Measurements from ENCODE around the gene ZNG1B. TPM values are rescaled to one million over a fixed set of nuclear protein-coding genes. Genes with fewer than 3 reads are reported as not detected.
"Not testable (repeated sequence)": the region's sequence is repeated elsewhere in the genome, so short reads cannot be mapped to it uniquely, and the experiment has no call there.

The ZNG1B gene
- total and polyA plus RNA-seq, 9 donors = 31.6 to 50.8 (median 37.1) TPM

GRCh38 chr2:113520837-113521236 is 83.3 kb downstream of the ZNG1B start:
- DNase-seq; H3K4me1 ChIP-seq (ENCODE audit: control insufficient read depth, insufficient read depth, low read length); H3K9me3 ChIP-seq (replicated peaks; ENCODE audit: control insufficient read depth, low read depth, low read length); H3K4me3 ChIP-seq (ENCODE audit: low read length); H3K27me3 ChIP-seq (ENCODE audit: control insufficient read depth, insufficient read depth, low read length); H3K27ac ChIP-seq (ENCODE audit: low read length); H3K36me3 ChIP-seq (ENCODE audit: control insufficient read depth, insufficient read depth, low read length): not testable (repeated sequence)
- 64% methylated on average over 6 of the region's 6 CpGs for WGBS (ENCODE audit: insufficient coverage)

DNA sequence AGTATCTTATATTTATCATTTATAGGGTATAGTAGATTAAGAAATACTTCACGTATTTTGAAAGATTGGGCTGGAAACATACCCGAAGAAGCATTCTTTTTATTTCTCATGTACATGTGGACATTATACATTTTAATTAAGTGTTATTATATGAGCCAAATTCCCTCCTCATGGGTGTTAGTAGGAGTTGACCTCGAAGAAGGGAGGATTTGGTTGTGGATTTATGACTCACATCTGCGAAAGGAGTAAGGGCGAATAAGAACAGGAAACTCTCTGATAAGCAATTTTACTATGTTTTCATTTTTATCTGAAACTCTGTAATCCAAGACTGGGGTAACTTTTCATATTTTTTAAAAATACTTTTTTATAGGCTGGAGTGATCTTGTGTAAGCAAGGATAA is 84.0 kb downstream of the ZNG1B start:
- not testable (repeated sequence) for H3K27ac ChIP-seq (ENCODE audit: low read length); H3K27me3 ChIP-seq (ENCODE audit: control insufficient read depth, insufficient read depth, low read length); DNase-seq; H3K4me3 ChIP-seq (ENCODE audit: low read length); H3K9me3 ChIP-seq (replicated peaks; ENCODE audit: control insufficient read depth, low read depth, low read length); H3K36me3 ChIP-seq (ENCODE audit: control insufficient read depth, insufficient read depth, low read length); H3K4me1 ChIP-seq (ENCODE audit: control insufficient read depth, insufficient read depth, low read length)
- no CpG with 5 or more reads among the region's 5 CpGs for WGBS (ENCODE audit: insufficient coverage)

- not testable (repeated sequence) for H3K9me3 ChIP-seq (replicated peaks; ENCODE audit: control insufficient read depth, low read depth, low read length); H3K36me3 ChIP-seq (ENCODE audit: control insufficient read depth, insufficient read depth, low read length); H3K4me3 ChIP-seq (ENCODE audit: low read length); H3K4me1 ChIP-seq (ENCODE audit: control insufficient read depth, insufficient read depth, low read length); H3K27me3 ChIP-seq (ENCODE audit: control insufficient read depth, insufficient read depth, low read length); H3K27ac ChIP-seq (ENCODE audit: low read length); DNase-seq
- no CpG with 5 or more reads among the region's 1 CpG for WGBS (ENCODE audit: insufficient coverage)
These were observed 87.5 kb downstream of the ZNG1B start for GRCh38 chr2:113524986-113525385.

GRCh38 chr2:113527350-113528045 is 90.0 kb downstream of the ZNG1B start:
- no CpG with 5 or more reads among the region's 12 CpGs for WGBS (ENCODE audit: insufficient coverage)
- not testable (repeated sequence) for H3K9me3 ChIP-seq (replicated peaks; ENCODE audit: control insufficient read depth, low read depth, low read length); H3K27me3 ChIP-seq (ENCODE audit: control insufficient read depth, insufficient read depth, low read length); H3K36me3 ChIP-seq (ENCODE audit: control insufficient read depth, insufficient read depth, low read length); DNase-seq; H3K4me3 ChIP-seq (ENCODE audit: low read length); H3K27ac ChIP-seq (ENCODE audit: low read length); H3K4me1 ChIP-seq (ENCODE audit: control insufficient read depth, insufficient read depth, low read length)

DNA sequence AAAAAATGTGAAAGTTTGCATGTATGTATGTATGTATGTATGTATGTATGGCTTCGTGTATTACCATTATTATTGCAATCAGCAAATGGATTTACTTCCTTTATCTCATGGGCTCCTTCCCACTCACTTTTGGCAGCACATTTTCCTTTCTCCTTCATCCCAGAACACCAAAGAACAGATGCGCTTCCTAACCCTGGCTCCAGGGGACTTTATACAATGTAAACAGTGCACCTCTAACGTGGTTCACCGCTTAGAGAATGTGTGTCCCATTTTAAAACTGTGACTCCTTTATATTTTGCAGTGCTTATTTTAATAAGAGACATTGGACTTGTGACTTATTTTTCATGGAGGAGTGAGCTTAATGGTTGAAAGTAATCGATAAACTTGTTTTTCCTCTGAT is 90.6 kb downstream of the ZNG1B start:
- not testable (repeated sequence) for H3K4me3 ChIP-seq (ENCODE audit: low read length); DNase-seq; H3K27me3 ChIP-seq (ENCODE audit: control insufficient read depth, insufficient read depth, low read length); H3K36me3 ChIP-seq (ENCODE audit: control insufficient read depth, insufficient read depth, low read length); H3K4me1 ChIP-seq (ENCODE audit: control insufficient read depth, insufficient read depth, low read length); H3K27ac ChIP-seq (ENCODE audit: low read length); H3K9me3 ChIP-seq (replicated peaks; ENCODE audit: control insufficient read depth, low read depth, low read length)
- WGBS (ENCODE audit: insufficient coverage) = no CpG with 5 or more reads among the region's 5 CpGs

DNA sequence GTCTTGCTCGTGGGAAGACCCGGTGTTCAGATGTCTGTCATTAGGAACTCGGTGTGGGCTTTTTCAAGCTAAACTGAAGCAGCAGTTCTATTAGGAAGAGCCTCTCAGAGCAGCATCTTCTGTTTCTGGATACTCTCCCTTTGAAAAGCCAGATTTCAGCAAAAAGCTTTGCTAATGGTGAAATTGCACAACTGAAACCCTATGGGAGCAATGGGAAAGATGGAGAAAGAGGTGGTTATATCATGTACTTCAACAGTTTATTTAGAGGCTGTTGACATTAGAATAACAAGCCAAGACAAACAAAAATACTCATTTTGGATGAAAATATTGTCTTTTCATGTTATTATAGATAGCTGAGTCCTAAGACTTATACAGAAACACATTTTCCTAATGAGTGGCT is 91.4 kb downstream of the ZNG1B start:
- WGBS (ENCODE audit: insufficient coverage) = no CpG with 5 or more reads among the region's 3 CpGs
- H3K36me3 ChIP-seq (ENCODE audit: control insufficient read depth, insufficient read depth, low read length); H3K4me1 ChIP-seq (ENCODE audit: control insufficient read depth, insufficient read depth, low read length); H3K27ac ChIP-seq (ENCODE audit: low read length); H3K4me3 ChIP-seq (ENCODE audit: low read length); H3K9me3 ChIP-seq (replicated peaks; ENCODE audit: control insufficient read depth, low read depth, low read length); DNase-seq; H3K27me3 ChIP-seq (ENCODE audit: control insufficient read depth, insufficient read depth, low read length): not testable (repeated sequence)

DNA sequence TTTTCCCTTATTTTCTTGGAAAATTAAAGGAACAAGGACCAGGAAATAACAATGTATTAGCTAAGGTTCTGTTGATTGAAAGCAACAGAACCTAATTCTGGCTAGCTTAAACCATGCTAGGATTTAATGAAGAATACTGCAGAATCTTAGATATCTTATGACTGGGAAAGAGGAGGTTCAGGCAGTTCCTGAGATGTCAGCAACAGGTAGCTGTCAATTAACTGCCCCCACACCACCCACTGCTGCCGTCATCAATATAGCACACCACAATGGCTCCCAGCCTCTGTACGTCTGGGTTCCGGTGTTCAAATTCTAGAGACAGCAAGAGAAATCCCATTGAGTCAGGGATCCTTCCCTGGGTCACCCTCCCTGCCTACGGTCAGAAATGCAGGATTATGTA is 95.5 kb downstream of the ZNG1B start:
- not testable (repeated sequence) for H3K4me3 ChIP-seq (ENCODE audit: low read length); DNase-seq; H3K27ac ChIP-seq (ENCODE audit: low read length); H3K9me3 ChIP-seq (replicated peaks; ENCODE audit: control insufficient read depth, low read depth, low read length); H3K27me3 ChIP-seq (ENCODE audit: control insufficient read depth, insufficient read depth, low read length); H3K4me1 ChIP-seq (ENCODE audit: control insufficient read depth, insufficient read depth, low read length); H3K36me3 ChIP-seq (ENCODE audit: control insufficient read depth, insufficient read depth, low read length)
- WGBS (ENCODE audit: insufficient coverage) = no CpG with 5 or more reads among the region's 4 CpGs

- H3K27ac ChIP-seq (ENCODE audit: low read length); H3K4me3 ChIP-seq (ENCODE audit: low read length); DNase-seq; H3K9me3 ChIP-seq (replicated peaks; ENCODE audit: control insufficient read depth, low read depth, low read length); H3K27me3 ChIP-seq (ENCODE audit: control insufficient read depth, insufficient read depth, low read length); H3K4me1 ChIP-seq (ENCODE audit: control insufficient read depth, insufficient read depth, low read length); H3K36me3 ChIP-seq (ENCODE audit: control insufficient read depth, insufficient read depth, low read length): not testable (repeated sequence)
- WGBS (ENCODE audit: insufficient coverage) = 40% methylated on average over 2 of the region's 6 CpGs
These were observed 99.1 kb downstream of the ZNG1B start for GRCh38 chr2:113536573-113536972.

DNA sequence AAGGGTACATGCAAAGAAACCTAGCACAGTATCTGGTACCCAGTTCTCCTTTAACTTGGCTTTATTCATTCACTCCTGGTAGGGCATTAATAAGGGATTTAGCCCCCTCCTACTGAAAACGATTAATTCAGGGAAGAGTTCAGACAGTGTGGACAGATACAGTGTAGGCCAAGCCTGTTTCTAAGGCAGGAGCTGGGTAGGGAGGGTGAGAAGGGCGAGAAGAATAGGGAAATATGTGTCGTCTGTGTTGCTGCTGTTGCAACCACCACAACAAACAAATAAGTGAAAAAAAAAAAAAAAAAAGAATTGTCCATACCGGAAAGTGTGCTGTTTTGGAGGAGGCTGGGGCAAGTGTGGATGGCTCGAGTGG is 103.3 kb downstream of the ZNG1B start:
- H3K4me3 ChIP-seq (ENCODE audit: low read length); H3K27me3 ChIP-seq (ENCODE audit: control insufficient read depth, insufficient read depth, low read length); DNase-seq; H3K27ac ChIP-seq (ENCODE audit: low read length); H3K36me3 ChIP-seq (ENCODE audit: control insufficient read depth, insufficient read depth, low read length); H3K9me3 ChIP-seq (replicated peaks; ENCODE audit: control insufficient read depth, low read depth, low read length); H3K4me1 ChIP-seq (ENCODE audit: control insufficient read depth, insufficient read depth, low read length): not testable (repeated sequence)
- no CpG with 5 or more reads among the region's 5 CpGs for WGBS (ENCODE audit: insufficient coverage)

GRCh38 chr2:113541204-113541975 is 103.9 kb downstream of the ZNG1B start:
- not testable (repeated sequence) for H3K27me3 ChIP-seq (ENCODE audit: control insufficient read depth, insufficient read depth, low read length); H3K4me1 ChIP-seq (ENCODE audit: control insufficient read depth, insufficient read depth, low read length); H3K9me3 ChIP-seq (replicated peaks; ENCODE audit: control insufficient read depth, low read depth, low read length); H3K36me3 ChIP-seq (ENCODE audit: control insufficient read depth, insufficient read depth, low read length)
- Histone ChIP-seq H3K27ac (ENCODE audit: low read length) (peak overlapping the region; percentile 84), H3K4me3 (ENCODE audit: low read length) (peak overlapping the region; percentile 41)
- WGBS (ENCODE audit: insufficient coverage) = 0% methylated on average over 51 of the region's 71 CpGs
- peak; percentile 67 for DNase-seq

All from muscle of leg (tissue), 11 donors.